ENCODE results near the gene SNRPD3. TPM values are rescaled to one million over a fixed set of nuclear protein-coding genes. Genes with fewer than 3 reads are reported as not detected.
A peak's percentile ranks its signal among the peaks of the same experiment; 100 is the strongest.

Gene SNRPD3
- total and polyA plus RNA-seq, 9 of the 15 experiments (the other 6 are each of a cell fraction or from before 2014, with no cell fraction given): 131 to 366 (median 274) TPM

- TF ChIP-seq ZNF280A (IDR thresholded peaks at IDR 0.05; ENCODE audit: low read depth, partially characterized antibody): no peak
- no peak for TF ChIP-seq HMG20B (CRISPR knock-in tag; IDR thresholded peaks at IDR 0.05)
- no peak for TF ChIP-seq ZNF436 (CRISPR knock-in tag; IDR thresholded peaks at IDR 0.05)
- TF ChIP-seq HDAC6 (IDR thresholded peaks at IDR 0.05; ENCODE audit: low read depth, low read length): no peak
- TF ChIP-seq CREB3 (tag; conservative IDR thresholded peaks at IDR 0.05; ENCODE audit: low read depth): no peak
- no peak for TF ChIP-seq MCM5 (IDR thresholded peaks at IDR 0.05; ENCODE audit: low read depth)
- TF ChIP-seq NFE2 (IDR thresholded peaks at IDR 0.05; ENCODE audit: low read depth): no peak
- peak; percentile 53; the same call in 1 of the 2 replicates for TF ChIP-seq ZNF24 (IDR thresholded peaks at IDR 0.05)
- no peak for TF ChIP-seq ZNF174 (CRISPR knock-in tag; IDR thresholded peaks at IDR 0.05)
- TF ChIP-seq CREB5 (CRISPR knock-in tag; IDR thresholded peaks at IDR 0.05): no peak
- no peak for TF ChIP-seq GTF3C2 (IDR thresholded peaks at IDR 0.05; ENCODE audit: borderline replicate concordance, extremely low read depth, insufficient read length)
- no peak for TF ChIP-seq NR2F6 (CRISPR knock-in tag; IDR thresholded peaks at IDR 0.05)
- TF ChIP-seq ARHGAP35 (IDR thresholded peaks at IDR 0.05; ENCODE audit: partially characterized antibody): no peak
- no peak for TF ChIP-seq COPS2 (conservative IDR thresholded peaks at IDR 0.05)
- no peak for TF ChIP-seq MTF1 (CRISPR knock-in tag; IDR thresholded peaks at IDR 0.05; ENCODE audit: borderline replicate concordance)
- TF ChIP-seq SMARCB1 (IDR thresholded peaks at IDR 0.05; ENCODE audit: insufficient read length, low read depth): no peak
- peak; percentile 69 for TF ChIP-seq MAX (CRISPR knock-in tag; IDR thresholded peaks at IDR 0.05)
- TF ChIP-seq IRF1 (CRISPR knock-in tag; IDR thresholded peaks at IDR 0.05; ENCODE audit: borderline replicate concordance): no peak
Measured at GRCh38 chr22:24555165-24556039, at the start of gene SNRPD3 (continued).
